GM19438 (cell line): ENCODE results near the gene CCNYL1.
A peak's percentile ranks its signal among the peaks of the same experiment; 100 is the strongest.
"Not testable (repeated sequence)": the region's sequence is repeated elsewhere in the genome, so short reads cannot be mapped to it uniquely, and the experiment has no call there.

ENCODE experiments used
- ATAC-seq: cut with Tn5 transposase; IDR thresholded peaks from one replicate; pipeline ENCODE4 v1.9.1; 2021; ENCODE audit warnings: low read depth; ENCODE audit not compliant: unreplicated experiment

Gene CCNYL1

GRCh38 chr2:207696911-207697310, 14.5 kb upstream of the CCNYL1 start:
- ATAC-seq: not testable (repeated sequence)

DNA sequence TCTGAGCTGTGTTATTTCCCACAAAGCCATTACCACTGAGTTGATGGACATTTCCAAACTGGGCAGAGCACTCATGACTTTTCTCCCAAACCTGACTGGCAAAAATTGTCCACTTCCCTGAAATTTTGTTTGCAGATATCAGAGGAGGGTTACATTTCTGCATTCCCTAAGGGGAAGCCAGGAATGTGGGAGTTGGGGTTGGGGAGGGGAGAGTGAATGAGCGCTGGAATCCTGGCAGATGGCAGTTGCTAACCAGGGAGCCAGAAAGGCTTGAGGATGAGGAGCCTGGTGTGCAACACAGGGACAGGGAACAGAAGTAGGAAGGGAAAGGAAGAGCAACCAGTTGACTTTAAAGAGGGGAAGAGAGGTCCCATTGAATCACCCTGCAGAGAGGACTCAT, 14.0 kb upstream of the CCNYL1 start:
- no peak for ATAC-seq

- ATAC-seq: no peak
These were observed 13.1 kb upstream of the CCNYL1 start for GRCh38 chr2:207698301-207698700.

GRCh38 chr2:207704078-207704477, 7.4 kb upstream of the CCNYL1 start:
- no peak for ATAC-seq

GRCh38 chr2:207704671-207705070, 6.8 kb upstream of the CCNYL1 start:
- no peak for ATAC-seq

DNA sequence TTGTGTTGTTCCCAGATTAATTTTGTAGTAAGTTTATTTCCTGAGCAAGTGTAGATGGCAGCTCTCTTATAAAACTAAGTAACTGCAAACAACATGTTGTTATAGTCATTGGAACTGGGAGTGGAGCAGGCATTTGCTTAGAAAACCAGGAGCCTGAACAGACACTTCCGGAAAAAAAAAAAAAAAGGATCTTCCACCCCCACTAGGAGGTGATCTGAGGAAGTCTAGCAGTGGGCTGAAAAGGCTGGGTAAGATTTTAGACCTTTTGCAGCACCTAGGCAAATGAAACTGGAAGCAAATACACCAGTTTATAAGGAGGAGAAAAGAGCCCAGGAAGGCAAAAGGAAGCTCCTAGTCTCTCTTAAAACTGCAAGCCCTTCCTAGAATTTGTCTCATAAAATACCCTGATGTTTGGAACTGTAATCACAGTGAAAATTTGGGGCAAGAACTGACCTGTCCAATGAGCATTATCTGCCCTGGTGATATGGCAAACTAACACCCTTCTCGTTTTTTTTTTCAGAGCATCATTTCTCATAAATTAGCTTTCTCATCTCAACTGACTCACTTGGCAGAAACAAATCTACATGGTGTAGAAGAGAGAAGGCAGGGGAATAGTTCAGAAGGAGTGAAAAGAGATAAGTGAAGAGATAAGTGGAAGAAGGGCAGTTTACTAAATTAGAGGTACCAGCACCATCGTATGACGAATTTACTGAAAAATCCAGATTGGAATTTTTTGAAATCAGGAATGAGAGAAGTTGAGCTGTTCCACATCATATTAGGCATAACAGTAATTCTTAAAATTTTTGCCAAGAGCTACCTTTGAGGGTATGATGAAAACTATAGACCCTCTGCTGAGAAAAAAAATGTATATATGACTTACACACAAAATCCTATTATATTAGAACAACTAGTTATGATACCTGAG, 4.2 kb upstream of the CCNYL1 start:
- no peak for ATAC-seq

GRCh38 chr2:207711750-207712530, 500 bp downstream of the CCNYL1 start:
- peak; percentile 34 for ATAC-seq

DNA sequence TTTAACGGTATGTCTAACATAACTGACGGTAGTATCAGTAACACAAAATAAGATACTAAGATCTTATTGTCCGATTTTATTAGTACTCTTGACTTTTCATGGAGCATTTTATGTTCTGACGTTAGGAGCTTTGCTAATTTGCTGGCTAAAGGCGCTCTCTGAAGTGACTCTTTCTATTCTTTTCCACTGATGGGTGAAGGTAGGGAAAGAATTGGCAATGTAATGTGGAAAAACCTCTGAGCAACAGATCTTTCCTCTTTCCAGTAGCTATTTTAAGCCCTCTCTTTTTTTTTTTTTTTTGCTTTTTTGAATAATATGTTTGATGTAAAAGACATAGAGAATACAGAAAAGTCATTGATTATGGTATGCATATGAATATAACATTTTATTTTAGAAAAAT, 4.6 kb downstream of the CCNYL1 start:
- ATAC-seq: no peak

DNA sequence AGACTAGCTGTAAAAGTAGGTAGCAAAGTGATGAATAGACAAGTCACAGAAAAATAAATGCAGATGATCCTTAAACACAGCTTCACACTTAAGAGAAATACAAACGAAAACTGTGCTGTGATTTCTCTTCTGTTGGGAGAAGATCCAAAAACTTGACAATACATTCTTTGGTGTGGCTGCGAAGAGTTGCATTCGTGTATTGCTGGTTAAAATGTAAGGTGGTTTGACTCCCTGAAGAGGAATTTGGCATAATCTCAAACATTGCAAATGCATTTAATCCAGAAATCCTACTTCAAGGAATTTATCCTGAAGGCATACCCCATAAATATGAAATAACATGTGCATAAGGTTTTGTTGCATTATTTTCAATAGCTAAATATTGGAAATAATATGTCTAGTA, 7.1 kb downstream of the CCNYL1 start:
- no peak for ATAC-seq

DNA sequence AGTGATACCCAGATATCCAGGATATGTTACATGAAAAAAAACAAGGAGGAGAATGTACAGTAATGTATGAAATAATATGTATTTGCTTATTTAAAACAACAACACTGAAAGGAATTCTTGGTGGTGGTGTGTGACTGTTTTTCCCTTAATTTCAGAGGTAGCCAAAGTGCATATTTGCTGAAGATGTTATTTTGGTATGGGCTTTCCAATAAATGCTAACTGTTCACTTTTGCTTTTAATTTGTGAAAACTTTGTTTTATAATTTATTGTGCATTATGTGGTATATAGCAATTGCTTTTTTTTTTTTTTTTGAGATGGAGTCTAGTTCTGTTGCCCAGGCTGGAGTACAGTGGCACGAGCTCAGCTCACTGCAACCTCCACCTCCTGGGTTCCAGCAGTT, 7.6 kb downstream of the CCNYL1 start:
- ATAC-seq: no peak

GRCh38 chr2:207719655-207720054, 8.2 kb downstream of the CCNYL1 start:
- not testable (repeated sequence) for ATAC-seq

DNA sequence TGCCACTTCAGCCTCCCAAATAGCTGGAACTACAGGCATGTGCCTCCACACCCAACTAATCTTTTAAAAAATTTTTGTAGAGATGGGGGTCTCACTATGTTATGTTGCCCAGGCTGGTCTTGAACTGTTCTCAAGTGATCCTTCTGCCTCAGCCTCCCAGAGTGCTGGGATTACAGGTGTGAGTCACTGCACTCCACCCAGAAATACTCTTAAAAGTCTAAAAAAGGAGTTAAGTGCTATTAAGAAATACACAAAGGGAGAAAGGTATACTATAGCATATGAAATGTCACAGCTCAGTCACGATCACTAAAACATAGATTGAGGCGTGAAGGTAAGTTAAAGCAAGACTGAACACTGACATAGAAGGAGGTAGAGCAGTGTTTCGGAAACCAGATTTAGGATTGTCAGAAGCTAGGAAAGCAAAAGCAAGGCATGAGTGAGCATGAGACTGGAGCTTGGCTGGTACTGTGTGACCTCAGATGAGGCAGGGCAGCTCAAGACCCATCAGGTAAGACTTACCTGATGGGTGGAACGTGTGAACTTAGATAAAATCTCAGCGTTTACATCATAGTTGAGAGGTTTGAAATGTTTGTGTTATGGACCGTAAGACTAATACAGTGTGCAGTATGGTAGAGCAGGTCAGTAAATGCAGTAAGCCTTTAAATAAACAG, 9.2 kb downstream of the CCNYL1 start:
- ATAC-seq: no peak

GRCh38 chr2:207722773-207723424, 11.5 kb downstream of the CCNYL1 start:
- no peak for ATAC-seq

DNA sequence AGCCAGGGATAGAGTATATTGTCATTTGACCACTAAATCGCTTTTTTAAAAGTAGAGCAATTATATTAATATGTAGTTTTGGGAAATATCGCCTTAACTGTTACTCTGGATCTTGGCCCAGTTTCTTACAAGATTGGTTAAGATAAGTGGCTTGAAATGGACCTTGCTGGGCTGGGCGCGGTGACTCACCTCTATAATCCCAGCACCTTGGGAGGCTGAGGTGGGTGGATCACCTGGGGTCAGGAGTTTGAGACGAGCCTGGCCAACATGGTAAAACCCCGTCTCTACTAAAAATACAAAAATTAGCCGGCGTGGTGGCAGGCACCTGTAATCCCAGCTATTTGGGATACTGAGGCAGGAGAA, 12.0 kb downstream of the CCNYL1 start:
- ATAC-seq: not testable (repeated sequence)

DNA sequence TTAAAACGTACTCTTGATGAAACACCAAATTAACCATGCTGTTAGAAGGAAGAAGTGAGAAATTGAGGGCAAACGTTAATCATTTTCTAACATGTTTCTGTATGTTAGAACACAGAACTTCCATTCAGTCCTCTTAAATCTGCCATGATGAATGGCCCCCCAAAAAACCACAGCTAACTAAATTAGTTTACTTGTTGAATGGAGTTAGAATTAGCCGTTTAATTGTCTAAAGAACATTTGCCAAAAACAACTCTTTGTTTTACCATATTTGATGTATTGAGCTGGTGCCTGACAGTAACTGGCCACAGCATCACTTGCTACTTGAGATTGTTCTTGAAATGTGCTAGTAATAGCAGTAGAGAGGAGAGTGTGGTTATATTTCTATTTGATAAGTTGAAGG, 12.7 kb downstream of the CCNYL1 start:
- no peak for ATAC-seq

DNA sequence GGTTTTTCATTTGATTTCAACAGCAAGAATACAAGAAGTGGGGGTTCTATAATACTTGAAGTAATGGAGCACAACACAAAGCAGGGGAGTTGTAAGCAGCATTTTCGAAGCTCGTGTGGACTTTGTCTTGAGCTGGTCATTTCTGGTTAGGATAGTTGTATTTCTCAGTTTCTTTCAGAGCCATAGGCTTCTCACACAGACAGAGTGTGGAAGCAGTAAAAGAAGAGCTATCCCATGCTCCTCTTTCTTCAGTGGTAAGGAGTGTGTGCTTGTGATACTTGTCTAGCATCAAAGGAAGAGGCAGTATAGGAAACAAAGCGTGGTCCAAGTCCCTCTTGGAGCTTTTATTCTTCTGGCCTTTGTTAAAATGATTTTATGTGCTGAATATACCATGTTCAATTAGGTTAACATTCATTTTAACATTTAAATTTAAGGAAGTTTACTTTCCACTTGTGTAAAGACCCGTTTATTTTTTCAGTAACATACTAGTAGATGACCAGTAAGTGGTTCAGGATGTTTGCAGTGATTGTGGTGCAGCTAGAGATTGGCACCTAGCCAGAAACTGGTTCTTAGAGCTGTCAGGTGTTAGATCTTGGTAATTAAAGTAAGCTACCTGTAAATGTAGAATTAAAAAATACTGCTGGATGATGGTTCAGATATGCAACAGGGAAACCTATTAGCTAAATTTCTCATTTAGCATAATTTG, 14.6 kb downstream of the CCNYL1 start:
- no peak for ATAC-seq

DNA sequence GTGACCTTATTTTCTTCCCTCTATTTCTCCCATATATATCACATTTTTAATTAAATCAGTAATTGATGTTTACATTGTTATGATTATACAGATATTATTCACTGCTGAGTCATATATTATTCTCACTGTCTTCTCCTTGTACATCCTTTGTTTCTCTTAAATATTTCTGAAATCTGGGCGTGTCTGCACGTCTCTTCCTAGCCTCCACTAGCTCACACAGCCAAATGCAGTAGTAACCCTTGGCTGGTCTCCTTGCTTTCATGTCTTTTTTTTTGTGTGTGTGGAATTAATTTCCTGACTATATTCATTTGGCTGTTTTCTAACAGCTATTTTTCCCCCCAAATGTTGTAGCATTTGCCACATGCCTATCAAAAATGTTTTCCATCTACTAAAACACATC, 15.8 kb downstream of the CCNYL1 start:
- ATAC-seq: no peak

DNA sequence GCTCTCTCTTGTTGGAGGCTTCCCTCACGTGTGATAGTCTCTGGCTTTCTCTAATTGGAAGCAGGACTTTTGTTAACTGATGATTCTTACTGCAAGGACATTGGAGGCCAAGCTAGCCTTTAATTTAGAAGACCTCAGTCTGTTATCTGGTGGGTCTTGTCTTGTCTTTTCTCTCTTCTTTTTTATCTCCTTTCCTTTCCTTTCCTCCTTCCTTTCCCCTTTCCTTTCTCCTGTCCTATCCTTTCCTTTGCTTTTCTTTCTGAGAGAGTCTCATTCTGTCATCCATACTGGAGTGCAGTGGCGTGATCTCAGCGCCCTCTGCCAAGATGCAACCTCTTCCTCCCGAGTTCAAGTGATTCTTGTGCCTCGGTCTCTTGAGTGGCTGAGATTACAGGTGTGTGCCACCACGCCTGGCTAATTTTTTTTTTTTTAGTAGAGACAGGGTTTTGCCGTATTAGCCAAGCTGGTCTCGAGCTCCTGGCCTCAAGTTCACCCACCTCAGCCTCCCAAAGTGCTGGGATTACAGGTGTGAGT, 18.1 kb downstream of the CCNYL1 start:
- ATAC-seq: no peak

DNA sequence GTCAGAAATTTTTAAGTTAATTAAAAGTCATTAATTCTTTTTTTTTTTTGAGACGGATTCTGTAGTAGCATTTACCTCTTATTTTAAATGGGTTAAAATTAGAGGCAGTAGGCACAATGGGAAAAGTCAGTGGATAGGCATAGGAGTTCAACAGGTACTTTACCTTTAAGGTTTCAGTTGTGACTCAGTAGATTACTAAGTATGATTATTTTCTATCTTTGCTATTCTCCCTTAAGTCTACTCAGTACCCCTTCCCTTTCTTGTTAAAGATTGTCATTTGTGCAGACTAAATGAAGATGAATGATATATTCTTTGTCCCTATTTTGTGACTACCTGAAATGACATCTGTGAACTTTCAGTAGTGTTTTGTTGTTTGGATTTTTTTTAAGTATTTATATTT, 19.7 kb downstream of the CCNYL1 start:
- no peak for ATAC-seq
